Mucosa of descending colon (tissue), 3 donors: ENCODE measurements around the gene PID1. TPM values are rescaled to one million over a fixed set of nuclear protein-coding genes. Genes with fewer than 3 reads are reported as not detected.

Experiments used
- ATAC-seq: fragments of 200-7000 bp; cut with Tn5 transposase; one replicate; pipeline ENCODE4 v1.9.1; 2020; ENCODE audit warnings: mild to moderate bottlenecking, moderate library complexity
- DNase-seq, 3 donors: peaks; one replicate each; pipeline ENCODE4 v3.0.0-alpha.2; 2020
- H3K36me3 ChIP-seq: fragments of 200-600 bp; one replicate; pipeline ENCODE4 v1.8.0; 2021; ENCODE audit warnings: low read depth, mild to moderate bottlenecking
- H3K4me1 ChIP-seq: fragments of 200-600 bp; one replicate; pipeline ENCODE4 v1.8.0; 2021; ENCODE audit warnings: low read depth, mild to moderate bottlenecking
- H3K4me3 ChIP-seq: fragments of 200-600 bp; one replicate; pipeline ENCODE4 v1.8.0; 2021; ENCODE audit warnings: mild to moderate bottlenecking
- H3K9me3 ChIP-seq: fragments of 200-600 bp; one replicate; pipeline ENCODE4 v1.8.0; 2021; ENCODE audit warnings: mild to moderate bottlenecking
- CTCF ChIP-seq: fragments of 200-600 bp; IDR thresholded peaks from one replicate; pipeline ENCODE4 v1.8.0; 2022; ENCODE audit warnings: antibody characterized with exemption, mild to moderate bottlenecking
- intact Hi-C, 2 donors: fragments of 100-400 bp; cut with DNase I in 1 of 2; cut with micrococcal nuclease in 1 of 2; formaldehyde crosslinking; loops; one replicate each; pipeline versions ENCODE4 v1.11.0 to v1.11.1; 2022; cut with DNase I, micrococcal nuclease
- total RNA-seq, 3 donors: library from RNA; stranded (reverse); fragmentation: NEBNext Ultra II Directional in 2 of 3; extraction: Animal tissue kit (Norgen Biotek cat#: 25700) in 2 of 3; gene quantifications; one replicate each; pipeline versions ENCODE4 v1.2.1 to v1.2.4, GENCODE V29; 2021 to 2023
- donor health status: DM: no; HTN: no; CAD: no; lungs with moderate emphysema.
- donor health status: DM: no; HTN: no; CAD: no.
- donor health status: DM: no; HTN: yes; CAD: no.

The PID1 gene
- total RNA-seq, 3 donors from 2014 or later, result 49.3 to 60.8 (median 52.5) TPM

GRCh38 chr2:229044581-229044980, 226.5 kb downstream of the PID1 start:
- intact Hi-C loops, result no loop called here
- DNase-seq (no peak), ATAC-seq (no peak)
- no peak for TF ChIP-seq CTCF
- Histone ChIP-seq H3K36me3 (no peaks in the 10 kb centered on the region), H3K4me1 (no peaks in the 10 kb centered on the region), H3K9me3 (no peaks in the 10 kb centered on the region), H3K4me3 (no peak overlapping the region)

- Histone ChIP-seq H3K9me3 (no peaks in the 10 kb centered on the region), H3K4me1 (no peaks in the 10 kb centered on the region), H3K36me3 (no peaks in the 10 kb centered on the region), H3K4me3 (no peak overlapping the region)
- DNase-seq (no peak), ATAC-seq (no peak)
- TF ChIP-seq CTCF, result no peak
- intact Hi-C loops, result no loop called here
Observed at GRCh38 chr2:229043681-229044080, 227.4 kb downstream of the PID1 start.

- no peaks in the 10 kb centered on the region for H3K9me3 ChIP-seq
- intact Hi-C loops, result no loop called here
- no peak for TF ChIP-seq CTCF
- no peak for DNase-seq
- no peak for ATAC-seq
- H3K4me3 ChIP-seq, result no peak overlapping the region
- H3K36me3 ChIP-seq, result no peaks in the 10 kb centered on the region
- no peaks in the 10 kb centered on the region for H3K4me1 ChIP-seq
Observed at GRCh38 chr2:229042349-229042748, 228.7 kb downstream of the PID1 start.

- DNase-seq (no peak), ATAC-seq (no peak)
- Histone ChIP-seq H3K9me3 (no peaks in the 10 kb centered on the region), H3K36me3 (no peaks in the 10 kb centered on the region), H3K4me3 (no peak overlapping the region), H3K4me1 (no peaks in the 10 kb centered on the region)
- intact Hi-C loops, result no loop called here
- no peak for TF ChIP-seq CTCF
Observed at GRCh38 chr2:229041691-229042090, 229.4 kb downstream of the PID1 start.

- intact Hi-C loops, result no loop called here
- no peak for ATAC-seq
Observed at GRCh38 chr2:229037621-229038020, 233.5 kb downstream of the PID1 start.

More at GRCh38 chr2:229037621-229038020, 233.5 kb downstream of the PID1 start:
- TF ChIP-seq CTCF, result no peak
- H3K4me1 ChIP-seq, result no peaks in the 10 kb centered on the region
- DNase-seq, result no peak
- H3K36me3 ChIP-seq, result no peaks in the 10 kb centered on the region
- no peaks in the 10 kb centered on the region for H3K9me3 ChIP-seq
- H3K4me3 ChIP-seq, result no peak overlapping the region
